Measurements from ENCODE around the gene TOMM5.

TOMM5 gene

GRCh38 chr9:37575921-37576721 lies 16.3 kb downstream of the TOMM5 start, which contains the start of gene FBXO10:
TSS of gene FBXO10 (minus strand) at chr9:37576380. CDS start at chr9:37541768, 34,612 bp downstream.
- H3K9me3 ChIP-seq (replicated peaks; ENCODE audit: low read length), result no peaks in the 10 kb centered on the region
- peaks cover 32% of the 10 kb centered on the region for H3K4me1 ChIP-seq (ENCODE audit: control insufficient read depth, insufficient read depth, low read length)
- peak within 1 kb of the TSS; percentile 93 for H3K9ac ChIP-seq (ENCODE audit: low read depth, low read length)
- no peaks in the 10 kb centered on the region for H3K27me3 ChIP-seq (ENCODE audit: control insufficient read depth, insufficient read depth, low read length)
- peak within 1 kb of the TSS; percentile 94 for H3K4me3 ChIP-seq (ENCODE audit: low read length)
- H3K4me2 ChIP-seq (ENCODE audit: low read length), result peak within 1 kb of the TSS; percentile 95
- peaks cover 9% of the 10 kb centered on the region for H3K36me3 ChIP-seq (ENCODE audit: insufficient read depth, low read length)

- H3K9ac ChIP-seq (ENCODE audit: low read depth, low read length), result peak overlapping the region; percentile 93
These were observed 16.9 kb downstream of the TOMM5 start for GRCh38 chr9:37575511-37575914.

GRCh38 chr9:37575001-37575400 lies 17.4 kb downstream of the TOMM5 start:
- Histone ChIP-seq H3K4me3 (ENCODE audit: low read length) (peak overlapping the region; percentile 94), H3K4me1 (ENCODE audit: control insufficient read depth, insufficient read depth, low read length) (peaks cover 32% of the 10 kb centered on the region), H3K36me3 (ENCODE audit: insufficient read depth, low read length) (no peaks in the 10 kb centered on the region), H3K9ac (ENCODE audit: low read depth, low read length) (peak overlapping the region; percentile 93), H3K27me3 (ENCODE audit: control insufficient read depth, insufficient read depth, low read length) (no peaks in the 10 kb centered on the region), H3K9me3 (replicated peaks; ENCODE audit: low read length) (no peaks in the 10 kb centered on the region), H3K4me2 (ENCODE audit: low read length) (peak overlapping the region; percentile 95)

More at GRCh38 chr9:37575511-37575914, 16.9 kb downstream of the TOMM5 start:
- H3K36me3 ChIP-seq (ENCODE audit: insufficient read depth, low read length), result peaks cover 3% of the 10 kb centered on the region
- peak overlapping the region; percentile 94 for H3K4me3 ChIP-seq (ENCODE audit: low read length)
- H3K4me1 ChIP-seq (ENCODE audit: control insufficient read depth, insufficient read depth, low read length), result peaks cover 32% of the 10 kb centered on the region
- H3K4me2 ChIP-seq (ENCODE audit: low read length), result peak overlapping the region; percentile 95
- H3K27me3 ChIP-seq (ENCODE audit: control insufficient read depth, insufficient read depth, low read length), result no peaks in the 10 kb centered on the region
- H3K9me3 ChIP-seq (replicated peaks; ENCODE audit: low read length), result no peaks in the 10 kb centered on the region

GRCh38 chr9:37574241-37574721 lies 18.1 kb downstream of the TOMM5 start:
- Histone ChIP-seq H3K9ac (ENCODE audit: low read depth, low read length) (peak overlapping the region; percentile 93), H3K36me3 (ENCODE audit: insufficient read depth, low read length) (no peaks in the 10 kb centered on the region), H3K4me3 (ENCODE audit: low read length) (peak overlapping the region; percentile 94), H3K27me3 (ENCODE audit: control insufficient read depth, insufficient read depth, low read length) (no peaks in the 10 kb centered on the region), H3K4me2 (ENCODE audit: low read length) (peak overlapping the region; percentile 95), H3K4me1 (ENCODE audit: control insufficient read depth, insufficient read depth, low read length) (peaks cover 32% of the 10 kb centered on the region), H3K9me3 (replicated peaks; ENCODE audit: low read length) (no peaks in the 10 kb centered on the region)

- H3K4me2 ChIP-seq (ENCODE audit: low read length), result no peak overlapping the region
- peaks cover 26% of the 10 kb centered on the region for H3K4me1 ChIP-seq (ENCODE audit: control insufficient read depth, insufficient read depth, low read length)
- H3K9ac ChIP-seq (ENCODE audit: low read depth, low read length), result no peak overlapping the region
- no peaks in the 10 kb centered on the region for H3K27me3 ChIP-seq (ENCODE audit: control insufficient read depth, insufficient read depth, low read length)
- H3K9me3 ChIP-seq (replicated peaks; ENCODE audit: low read length), result no peaks in the 10 kb centered on the region
- H3K4me3 ChIP-seq (ENCODE audit: low read length), result no peak overlapping the region
- no peaks in the 10 kb centered on the region for H3K36me3 ChIP-seq (ENCODE audit: insufficient read depth, low read length)
These were observed 21.1 kb downstream of the TOMM5 start for GRCh38 chr9:37571282-37571681.

GRCh38 chr9:37566716-37567115 lies 25.7 kb downstream of the TOMM5 start:
- H3K9ac ChIP-seq (ENCODE audit: low read depth, low read length), result no peak overlapping the region
- H3K4me2 ChIP-seq (ENCODE audit: low read length), result no peak overlapping the region
- no peaks in the 10 kb centered on the region for H3K9me3 ChIP-seq (replicated peaks; ENCODE audit: low read length)
- no peaks in the 10 kb centered on the region for H3K36me3 ChIP-seq (ENCODE audit: insufficient read depth, low read length)
- H3K4me3 ChIP-seq (ENCODE audit: low read length), result no peak overlapping the region
- no peaks in the 10 kb centered on the region for H3K4me1 ChIP-seq (ENCODE audit: control insufficient read depth, insufficient read depth, low read length)
- no peaks in the 10 kb centered on the region for H3K27me3 ChIP-seq (ENCODE audit: control insufficient read depth, insufficient read depth, low read length)

- H3K4me2 ChIP-seq (ENCODE audit: low read length), result no peak overlapping the region
- H3K4me3 ChIP-seq (ENCODE audit: low read length), result no peak overlapping the region
These were observed 26.5 kb downstream of the TOMM5 start for GRCh38 chr9:37565661-37566618.

GRCh38 chr9:37564916-37565315 lies 27.5 kb downstream of the TOMM5 start:
- H3K4me2 ChIP-seq (ENCODE audit: low read length), result no peak overlapping the region
- no peaks in the 10 kb centered on the region for H3K4me1 ChIP-seq (ENCODE audit: control insufficient read depth, insufficient read depth, low read length)
- H3K4me3 ChIP-seq (ENCODE audit: low read length), result no peak overlapping the region
- no peaks in the 10 kb centered on the region for H3K36me3 ChIP-seq (ENCODE audit: insufficient read depth, low read length)
- no peaks in the 10 kb centered on the region for H3K9me3 ChIP-seq (replicated peaks; ENCODE audit: low read length)
- no peaks in the 10 kb centered on the region for H3K27me3 ChIP-seq (ENCODE audit: control insufficient read depth, insufficient read depth, low read length)
- H3K9ac ChIP-seq (ENCODE audit: low read depth, low read length), result no peak overlapping the region

More at GRCh38 chr9:37565661-37566618, 26.5 kb downstream of the TOMM5 start:
- Histone ChIP-seq H3K36me3 (ENCODE audit: insufficient read depth, low read length) (no peaks in the 10 kb centered on the region), H3K9ac (ENCODE audit: low read depth, low read length) (no peak overlapping the region), H3K27me3 (ENCODE audit: control insufficient read depth, insufficient read depth, low read length) (no peaks in the 10 kb centered on the region), H3K9me3 (replicated peaks; ENCODE audit: low read length) (no peaks in the 10 kb centered on the region), H3K4me1 (ENCODE audit: control insufficient read depth, insufficient read depth, low read length) (no peaks in the 10 kb centered on the region)

GRCh38 chr9:37563806-37564513 lies 28.4 kb downstream of the TOMM5 start:
- Histone ChIP-seq H3K4me3 (ENCODE audit: low read length) (no peak overlapping the region), H3K4me1 (ENCODE audit: control insufficient read depth, insufficient read depth, low read length) (no peaks in the 10 kb centered on the region), H3K9ac (ENCODE audit: low read depth, low read length) (no peak overlapping the region), H3K36me3 (ENCODE audit: insufficient read depth, low read length) (peaks cover 4% of the 10 kb centered on the region), H3K9me3 (replicated peaks; ENCODE audit: low read length) (no peaks in the 10 kb centered on the region), H3K27me3 (ENCODE audit: control insufficient read depth, insufficient read depth, low read length) (no peaks in the 10 kb centered on the region), H3K4me2 (ENCODE audit: low read length) (no peak overlapping the region)

GRCh38 chr9:37562826-37563225 lies 29.6 kb downstream of the TOMM5 start:
- no peak overlapping the region for H3K9ac ChIP-seq (ENCODE audit: low read depth, low read length)
- H3K4me3 ChIP-seq (ENCODE audit: low read length), result no peak overlapping the region
- H3K4me1 ChIP-seq (ENCODE audit: control insufficient read depth, insufficient read depth, low read length), result no peaks in the 10 kb centered on the region
- no peaks in the 10 kb centered on the region for H3K9me3 ChIP-seq (replicated peaks; ENCODE audit: low read length)
- H3K36me3 ChIP-seq (ENCODE audit: insufficient read depth, low read length), result peaks cover 4% of the 10 kb centered on the region
- H3K27me3 ChIP-seq (ENCODE audit: control insufficient read depth, insufficient read depth, low read length), result no peaks in the 10 kb centered on the region
- H3K4me2 ChIP-seq (ENCODE audit: low read length), result no peak overlapping the region

- H3K9ac ChIP-seq (ENCODE audit: low read depth, low read length), result no peak overlapping the region
These were observed 30.7 kb downstream of the TOMM5 start for GRCh38 chr9:37561682-37562081.

More at GRCh38 chr9:37561682-37562081, 30.7 kb downstream of the TOMM5 start:
- Histone ChIP-seq H3K9me3 (replicated peaks; ENCODE audit: low read length) (no peaks in the 10 kb centered on the region), H3K36me3 (ENCODE audit: insufficient read depth, low read length) (peaks cover 4% of the 10 kb centered on the region), H3K27me3 (ENCODE audit: control insufficient read depth, insufficient read depth, low read length) (no peaks in the 10 kb centered on the region), H3K4me2 (ENCODE audit: low read length) (no peak overlapping the region), H3K4me1 (ENCODE audit: control insufficient read depth, insufficient read depth, low read length) (no peaks in the 10 kb centered on the region), H3K4me3 (ENCODE audit: low read length) (no peak overlapping the region)
